ENCODE measurements around the gene TACR1. TPM values are rescaled to one million over a fixed set of nuclear protein-coding genes. Genes with fewer than 3 reads are reported as not detected.

Gene TACR1
- total RNA-seq, 1 experiment from 2014 or later, result not detected

- no peak for TF ChIP-seq CTCF (IDR thresholded peaks at IDR 0.05; ENCODE audit: unreplicated experiment)
- CTCF ChIA-PET, result interaction anchor here (0.6 kb wide), 1 partner anchor 1311 kb away, joined by 3 read pairs; the partner anchor contains the start of gene TPRKB
- Mint-ChIP-seq H3K36me3 (ENCODE audit: insufficient read depth, unreplicated experiment) (no peaks in the 10 kb centered on the region), H3K27me3 (ENCODE audit: unreplicated experiment) (peaks cover 7% of the 10 kb centered on the region), H3K4me3 (ENCODE audit: low read depth, unreplicated experiment) (no peak overlapping the region), H3K9me3 (ENCODE audit: low read depth, unreplicated experiment) (no peaks in the 10 kb centered on the region), H3K27ac (ENCODE audit: unreplicated experiment) (no peak overlapping the region), H3K4me1 (ENCODE audit: low read depth, unreplicated experiment) (peaks cover 8% of the 10 kb centered on the region)
- intact Hi-C loops (cut with micrococcal nuclease; ENCODE audit: unreplicated experiment), result no loop called here
- DNase-seq, result no peak
- BruUV-seq (replicated peaks), result no TSS peak
These were observed 151.2 kb downstream of the TACR1 start for GRCh38 chr2:75047992-75048625.

GRCh38 chr2:75047189-75047991 lies 151.9 kb downstream of the TACR1 start:
- Mint-ChIP-seq H3K36me3 (ENCODE audit: insufficient read depth, unreplicated experiment) (no peaks in the 10 kb centered on the region), H3K27ac (ENCODE audit: unreplicated experiment) (no peak overlapping the region), H3K27me3 (ENCODE audit: unreplicated experiment) (peaks cover 12% of the 10 kb centered on the region), H3K4me3 (ENCODE audit: low read depth, unreplicated experiment) (no peak overlapping the region), H3K4me1 (ENCODE audit: low read depth, unreplicated experiment) (peaks cover 8% of the 10 kb centered on the region), H3K9me3 (ENCODE audit: low read depth, unreplicated experiment) (no peaks in the 10 kb centered on the region)
- CTCF ChIA-PET, result no interaction called here
- DNase-seq, result no peak
- no TSS peak for BruUV-seq (replicated peaks)
- no peak for TF ChIP-seq CTCF (IDR thresholded peaks at IDR 0.05; ENCODE audit: unreplicated experiment)
- intact Hi-C loops (cut with micrococcal nuclease; ENCODE audit: unreplicated experiment), result no loop called here

GRCh38 chr2:75045526-75046050 lies 153.7 kb downstream of the TACR1 start:
- Mint-ChIP-seq H3K4me1 (ENCODE audit: low read depth, unreplicated experiment) (peaks cover 8% of the 10 kb centered on the region), H3K4me3 (ENCODE audit: low read depth, unreplicated experiment) (no peak overlapping the region), H3K27ac (ENCODE audit: unreplicated experiment) (no peak overlapping the region), H3K36me3 (ENCODE audit: insufficient read depth, unreplicated experiment) (no peaks in the 10 kb centered on the region), H3K9me3 (ENCODE audit: low read depth, unreplicated experiment) (no peaks in the 10 kb centered on the region), H3K27me3 (ENCODE audit: unreplicated experiment) (peaks cover 12% of the 10 kb centered on the region)
- DNase-seq, result no peak
- no TSS peak for BruUV-seq (replicated peaks)
- intact Hi-C loops (cut with micrococcal nuclease; ENCODE audit: unreplicated experiment), result no loop called here
- no peak for TF ChIP-seq CTCF (IDR thresholded peaks at IDR 0.05; ENCODE audit: unreplicated experiment)
- CTCF ChIA-PET, result interaction anchor here (0.5 kb wide), 1 partner anchor 255 kb away, joined by 5 read pairs; no protein-coding TSS in a partner anchor

GRCh38 chr2:75044291-75044690 lies 155.0 kb downstream of the TACR1 start:
- Mint-ChIP-seq H3K27ac (ENCODE audit: unreplicated experiment) (no peak overlapping the region), H3K4me3 (ENCODE audit: low read depth, unreplicated experiment) (no peak overlapping the region), H3K9me3 (ENCODE audit: low read depth, unreplicated experiment) (no peaks in the 10 kb centered on the region), H3K4me1 (ENCODE audit: low read depth, unreplicated experiment) (peaks cover 8% of the 10 kb centered on the region), H3K36me3 (ENCODE audit: insufficient read depth, unreplicated experiment) (no peaks in the 10 kb centered on the region), H3K27me3 (ENCODE audit: unreplicated experiment) (peaks cover 12% of the 10 kb centered on the region)
- no peak for DNase-seq
- intact Hi-C loops (cut with micrococcal nuclease; ENCODE audit: unreplicated experiment), result no loop called here
- CTCF ChIA-PET, result no interaction called here
- no peak for TF ChIP-seq CTCF (IDR thresholded peaks at IDR 0.05; ENCODE audit: unreplicated experiment)
- no TSS peak for BruUV-seq (replicated peaks)
